ENCODE data around the gene ASB3. TPM values are rescaled to one million over a fixed set of nuclear protein-coding genes. Genes with fewer than 3 reads are reported as not detected.

Gene ASB3
- total and polyA plus RNA-seq, 2 donors (not counting 3 experiments of a cell fraction or from before 2014, with no cell fraction given): 20.3 to 20.5 TPM

- intact Hi-C loops (cut with micrococcal nuclease) (no loop called here), dilution Hi-C loops (cut with MboI; ENCODE audit: extremely low pct_ligation_motif_present, low sequenced_read_pairs) (no loop called here)
- Histone ChIP-seq H3K4me2 (ENCODE audit: insufficient read depth, low read length) (no peak overlapping the region), H3K9ac (replicated peaks; ENCODE audit: extremely low read depth, insufficient read depth, low read length) (no peak overlapping the region), H3K79me2 (ENCODE audit: control insufficient read depth, insufficient read depth, low read length) (peaks cover 23% of the 10 kb centered on the region), H3K27ac (ENCODE audit: insufficient read depth, low read depth, low read length) (no peak overlapping the region), H3K4me3 (replicated peaks in 1 of 3; ENCODE audit: insufficient read depth in 1 of 3, low read depth in 1 of 3, low read length in 3 of 3) (no peak overlapping the region), H3K9me1 (replicated peaks; ENCODE audit: control insufficient read depth, extremely low read depth, insufficient read depth, low read length) (no peaks in the 10 kb centered on the region), H2AFZ (ENCODE audit: low read depth, low read length) (no peak overlapping the region), H3K9me3 (replicated peaks; ENCODE audit: control insufficient read depth, insufficient read depth, low read length) (no peaks in the 10 kb centered on the region), H3K27me3 (ENCODE audit: control insufficient read depth in 2 of 2, insufficient read depth in 2 of 2, low read length in 2 of 2) (no peaks in the 10 kb centered on the region), H3K4me1 (ENCODE audit: control insufficient read depth, extremely low read depth, insufficient read depth, low read length) (no peaks in the 10 kb centered on the region), H3K36me3 (ENCODE audit: control insufficient read depth in 2 of 2, extremely low read depth in 1 of 2, insufficient read depth in 2 of 2, low read length in 2 of 2) (peaks cover 1 to 2% of the 10 kb centered on the region in 2 experiments), H4K20me1 (replicated peaks; ENCODE audit: control insufficient read depth, extremely low read depth, insufficient read depth, low read length) (peaks cover 2% of the 10 kb centered on the region)
- ChIA-PET CTCF (no interaction called here), POLR2A (no interaction called here)
- DNase-seq (ENCODE audit: low read depth, low spot score) (no peak), FAIRE-seq (no peak)
- BruUV-seq (replicated peaks): no TSS peak
- TF ChIP-seq POLR2AphosphoS5 (IDR thresholded peaks at IDR 0.05; ENCODE audit: insufficient read depth, low read depth, low read length): no peak
- no peak for TF ChIP-seq POLR2A (IDR thresholded peaks at IDR 0.05; ENCODE audit: low read depth, low read length)
Measured at GRCh38 chr2:53793821-53794220, 7.1 kb upstream of the ASB3 start.

- BruUV-seq (replicated peaks): no TSS peak
- POLR2A ChIA-PET: no interaction called here
- FAIRE-seq (no peak), DNase-seq (ENCODE audit: low read depth, low spot score) (no peak)
- no peak overlapping the region for H3K4me2 ChIP-seq (ENCODE audit: insufficient read depth, low read length)
- peaks cover 2% of the 10 kb centered on the region for H4K20me1 ChIP-seq (replicated peaks; ENCODE audit: control insufficient read depth, extremely low read depth, insufficient read depth, low read length)
- CTCF ChIA-PET: no interaction called here
- intact Hi-C loops (cut with micrococcal nuclease): no loop called here
- peaks cover 29% of the 10 kb centered on the region for H3K79me2 ChIP-seq (ENCODE audit: control insufficient read depth, insufficient read depth, low read length)
- no peaks in the 10 kb centered on the region for H3K9me3 ChIP-seq (replicated peaks; ENCODE audit: control insufficient read depth, insufficient read depth, low read length)
- no peak for TF ChIP-seq CTCF (IDR thresholded peaks at IDR 0.05; ENCODE audit: extremely low read depth in 1 of 2, insufficient read depth in 1 of 2, low read depth in 1 of 2, low read length in 2 of 2)
- TF ChIP-seq EZH2 (IDR thresholded peaks at IDR 0.05; ENCODE audit: borderline replicate concordance, low read depth, low read length, severe bottlenecking): no peak
- no peak for TF ChIP-seq MYC (IDR thresholded peaks at IDR 0.05; ENCODE audit: low read depth, low read length)
- no peak for TF ChIP-seq POLR2AphosphoS5 (IDR thresholded peaks at IDR 0.05; ENCODE audit: insufficient read depth, low read depth, low read length)
- TF ChIP-seq FOS (IDR thresholded peaks at IDR 0.05; ENCODE audit: borderline replicate concordance, insufficient read depth, low read length): no peak
- no peak for TF ChIP-seq JUN (IDR thresholded peaks at IDR 0.05; ENCODE audit: borderline replicate concordance, insufficient read depth, insufficient read length, low read depth)
- TF ChIP-seq GATA2 (IDR thresholded peaks at IDR 0.05; ENCODE audit: insufficient read depth, insufficient read length, low read depth, low read length): no peak
- no peak for TF ChIP-seq MAX (IDR thresholded peaks at IDR 0.05; ENCODE audit: insufficient read depth, insufficient read length)
- TF ChIP-seq POLR2A (IDR thresholded peaks at IDR 0.05; ENCODE audit: low read depth, low read length): no peak
- dilution Hi-C loops (cut with MboI; ENCODE audit: extremely low pct_ligation_motif_present, low sequenced_read_pairs): no loop called here
- H3K4me3 ChIP-seq (replicated peaks in 1 of 3; ENCODE audit: insufficient read depth in 1 of 3, low read depth in 1 of 3, low read length in 3 of 3): no peak overlapping the region
- peaks cover 0 to 1% of the 10 kb centered on the region in 2 experiments for H3K36me3 ChIP-seq (ENCODE audit: control insufficient read depth in 2 of 2, extremely low read depth in 1 of 2, insufficient read depth in 2 of 2, low read length in 2 of 2)
- no peaks in the 10 kb centered on the region for H3K9me1 ChIP-seq (replicated peaks; ENCODE audit: control insufficient read depth, extremely low read depth, insufficient read depth, low read length)
- no peaks in the 10 kb centered on the region for H3K27me3 ChIP-seq (ENCODE audit: control insufficient read depth in 2 of 2, insufficient read depth in 2 of 2, low read length in 2 of 2)
- no peak overlapping the region for H3K9ac ChIP-seq (replicated peaks; ENCODE audit: extremely low read depth, insufficient read depth, low read length)
- H3K4me1 ChIP-seq (ENCODE audit: control insufficient read depth, extremely low read depth, insufficient read depth, low read length): peaks cover 2% of the 10 kb centered on the region
- H2AFZ ChIP-seq (ENCODE audit: low read depth, low read length): no peak overlapping the region
- H3K27ac ChIP-seq (ENCODE audit: insufficient read depth, low read depth, low read length): no peak overlapping the region
Measured at GRCh38 chr2:53793261-53793660, 6.5 kb upstream of the ASB3 start.

All from endothelial cell of umbilical vein (primary cell).